Memory B cell (primary cell): Measurements from ENCODE around the gene TRPT1.

Source experiments
- ATAC-seq: fragments of 150-1000 bp; cut with Tn5 transposase; 2 replicates; pipeline ENCODE4 v1.10.0; 2021; ENCODE audit warnings: low read depth, mild to moderate bottlenecking, moderate library complexity
- DNase-seq, 2 donors: peaks; one replicate each; pipeline ENCODE4 v3.0.0; 2022; ENCODE audit warnings: low spot score in 2 of 2
- H3K27ac Mint-ChIP-seq: one replicate; pipeline ENCODE4 v1.8.0; 2022; ENCODE audit warnings: mild to moderate bottlenecking, moderate library complexity, mixed read lengths
- H3K27me3 Mint-ChIP-seq: one replicate; pipeline ENCODE4 v1.8.0; 2022; ENCODE audit warnings: mixed read lengths
- H3K36me3 Mint-ChIP-seq: one replicate; pipeline ENCODE4 v1.8.0; 2022; ENCODE audit warnings: mild to moderate bottlenecking, mixed read lengths
- H3K4me1 Mint-ChIP-seq: one replicate; pipeline ENCODE4 v1.8.0; 2022; ENCODE audit warnings: mixed read lengths
- H3K4me3 Mint-ChIP-seq: one replicate; pipeline ENCODE4 v1.8.0; 2022; ENCODE audit warnings: mild to moderate bottlenecking, moderate library complexity, mixed read lengths
- H3K9me3 Mint-ChIP-seq: one replicate; pipeline ENCODE4 v1.8.0; 2022; ENCODE audit warnings: mixed read lengths

Gene TRPT1, protein sequence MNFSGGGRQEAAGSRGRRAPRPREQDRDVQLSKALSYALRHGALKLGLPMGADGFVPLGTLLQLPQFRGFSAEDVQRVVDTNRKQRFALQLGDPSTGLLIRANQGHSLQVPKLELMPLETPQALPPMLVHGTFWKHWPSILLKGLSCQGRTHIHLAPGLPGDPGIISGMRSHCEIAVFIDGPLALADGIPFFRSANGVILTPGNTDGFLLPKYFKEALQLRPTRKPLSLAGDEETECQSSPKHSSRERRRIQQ

GRCh38 chr11:64225608-64226506 is at the start of gene TRPT1, which contains the start of gene NUDT22:
TSS of gene TRPT1 (minus strand) at chr11:64226186. CDS start at chr11:64225860, 326 bp downstream.
TSS of gene NUDT22 (plus strand) at chr11:64226274. CDS start at chr11:64226653, 379 bp downstream.
- no peaks in the 10 kb centered on the region for H3K9me3 Mint-ChIP-seq
- peak within 1 kb of the TSS; percentile 94 for H3K4me3 Mint-ChIP-seq
- no peaks in the 10 kb centered on the region for H3K27me3 Mint-ChIP-seq
- H3K27ac Mint-ChIP-seq = peak within 1 kb of the TSS; percentile 89
- DNase-seq (peak; percentile 86 to 88), ATAC-seq (peak; percentile 62)
- peaks cover 2% of the 10 kb centered on the region for H3K36me3 Mint-ChIP-seq
- peaks cover 29% of the 10 kb centered on the region for H3K4me1 Mint-ChIP-seq

GRCh38 chr11:64275031-64275800 is 49.2 kb upstream of the TRPT1 start:
- H3K27me3 Mint-ChIP-seq = no peaks in the 10 kb centered on the region
- H3K36me3 Mint-ChIP-seq = peaks cover 5% of the 10 kb centered on the region
- no peak overlapping the region for H3K4me3 Mint-ChIP-seq
- H3K4me1 Mint-ChIP-seq = peaks cover 4% of the 10 kb centered on the region
- no peaks in the 10 kb centered on the region for H3K9me3 Mint-ChIP-seq
- H3K27ac Mint-ChIP-seq = no peak overlapping the region
- DNase-seq = no peak
- no peak for ATAC-seq

DNA sequence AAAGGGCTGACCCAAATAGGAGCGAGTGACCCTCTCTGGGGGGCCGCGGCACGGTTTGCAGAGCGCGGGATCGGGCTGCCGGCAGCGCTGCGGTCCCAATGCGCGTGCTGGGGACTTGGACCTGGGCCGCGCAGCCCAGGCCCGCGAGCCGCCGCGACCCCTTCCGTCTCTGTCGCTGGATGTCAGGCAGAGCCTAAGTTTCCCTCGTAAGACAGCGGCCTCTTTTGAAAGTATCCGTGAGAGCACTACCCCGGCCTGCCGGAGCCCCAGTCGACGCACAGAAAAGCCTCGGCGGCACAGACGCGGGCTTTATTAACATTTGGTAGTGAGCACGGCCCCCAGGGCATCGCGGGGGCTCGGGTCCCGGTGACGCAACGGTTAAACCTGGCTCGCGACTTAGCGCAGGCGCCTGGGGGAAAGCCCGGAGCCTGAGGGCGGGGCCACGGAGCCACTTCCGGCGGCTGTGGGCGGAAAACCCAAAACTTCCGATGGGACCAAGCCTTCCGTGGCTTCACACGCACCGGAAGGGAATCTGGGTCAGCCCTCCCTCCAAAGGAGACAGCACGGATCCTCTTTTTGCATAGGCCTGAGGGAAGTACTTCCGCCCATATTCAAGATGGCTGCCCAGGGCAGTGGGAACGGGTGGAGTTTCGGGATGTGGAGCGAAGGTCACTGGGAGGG is 43.7 kb upstream of the TRPT1 start:
- ATAC-seq = peak; percentile 70
- H3K27me3 Mint-ChIP-seq = no peaks in the 10 kb centered on the region
- H3K4me1 Mint-ChIP-seq = peaks cover 13% of the 10 kb centered on the region
- no peaks in the 10 kb centered on the region for H3K36me3 Mint-ChIP-seq
- peak overlapping the region; percentile 97 for H3K4me3 Mint-ChIP-seq
- H3K9me3 Mint-ChIP-seq = no peaks in the 10 kb centered on the region
- peak; percentile 88 to 91 for DNase-seq
- H3K27ac Mint-ChIP-seq = peak overlapping the region; percentile 95

DNA sequence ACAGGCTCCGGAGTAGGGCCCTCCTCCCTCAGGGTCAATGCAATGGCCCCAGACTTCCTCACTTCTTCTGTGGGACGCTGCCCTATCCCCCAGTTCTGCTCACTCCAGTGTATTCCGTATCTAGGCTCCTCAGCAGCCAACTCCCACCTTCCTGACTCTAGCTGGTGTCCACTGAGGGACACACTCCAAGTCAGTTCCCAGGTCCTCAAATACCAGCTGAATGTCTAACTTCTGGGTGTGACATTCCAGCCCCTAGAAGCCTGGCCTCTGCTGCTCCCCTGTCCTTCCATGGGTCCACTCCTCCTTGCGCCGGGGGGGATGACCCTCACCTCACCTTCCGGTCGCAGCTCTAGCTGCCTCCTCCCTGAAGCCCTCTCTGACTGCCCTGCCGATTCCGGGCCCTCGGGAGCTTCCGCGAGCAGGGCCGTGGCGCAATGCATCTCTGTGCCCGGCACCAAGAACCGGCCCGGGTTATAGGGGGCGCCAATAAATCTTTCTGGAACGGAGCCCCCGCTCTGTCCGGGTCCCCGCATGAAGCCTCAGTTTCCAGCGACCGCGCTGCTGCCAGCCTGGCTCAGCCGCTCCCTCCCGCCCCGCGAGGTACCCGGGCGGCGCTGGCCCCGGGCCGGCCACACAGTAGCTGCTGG is 43.0 kb upstream of the TRPT1 start:
- ATAC-seq (no peak), DNase-seq (no peak)
- H3K9me3 Mint-ChIP-seq = no peaks in the 10 kb centered on the region
- H3K36me3 Mint-ChIP-seq = no peaks in the 10 kb centered on the region
- peak overlapping the region; percentile 95 for H3K27ac Mint-ChIP-seq
- peaks cover 13% of the 10 kb centered on the region for H3K4me1 Mint-ChIP-seq
- H3K4me3 Mint-ChIP-seq = peak overlapping the region; percentile 97
- H3K27me3 Mint-ChIP-seq = no peaks in the 10 kb centered on the region

- Mint-ChIP-seq H3K9me3 (no peaks in the 10 kb centered on the region), H3K4me3 (peak overlapping the region; percentile 97), H3K27me3 (no peaks in the 10 kb centered on the region), H3K36me3 (no peaks in the 10 kb centered on the region), H3K27ac (peak overlapping the region; percentile 95), H3K4me1 (peaks cover 13% of the 10 kb centered on the region)
- ATAC-seq (no peak), DNase-seq (no peak)
Observed at GRCh38 chr11:64268025-64268892, 42.3 kb upstream of the TRPT1 start.

DNA sequence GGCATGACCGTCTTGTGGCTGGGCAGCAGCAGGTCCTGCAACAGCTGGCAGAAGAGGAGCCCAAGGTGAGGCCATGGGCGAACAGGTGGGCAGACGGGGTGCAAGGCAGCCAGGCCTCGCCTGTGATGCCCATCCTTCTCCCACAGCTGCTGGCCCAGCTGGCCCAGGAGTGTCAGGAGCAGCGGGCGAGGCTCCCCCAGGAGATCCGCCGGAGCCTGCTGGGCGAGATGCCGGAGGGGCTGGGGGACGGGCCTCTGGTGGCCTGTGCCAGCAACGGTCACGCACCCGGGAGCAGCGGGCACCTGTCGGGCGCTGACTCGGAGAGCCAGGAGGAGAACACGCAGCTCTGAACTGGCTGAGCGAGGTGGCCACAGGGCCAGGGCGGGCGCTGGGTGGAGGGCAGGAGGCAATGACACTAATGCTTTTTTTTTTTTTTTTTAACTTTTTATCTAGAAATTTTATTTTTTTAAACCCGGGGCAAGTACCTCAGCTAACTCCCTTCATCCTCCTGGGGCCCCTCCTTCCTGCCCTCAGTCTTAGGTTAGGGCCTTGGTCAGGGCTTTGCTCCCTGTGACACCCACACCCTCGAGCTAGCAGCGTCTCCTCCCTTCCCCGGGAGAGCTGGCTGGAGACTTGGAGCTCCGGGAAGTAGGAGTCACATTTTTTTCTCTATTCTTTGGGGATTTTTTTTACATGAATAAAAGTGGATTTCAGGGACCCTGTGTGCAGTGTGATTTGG is 41.4 kb upstream of the TRPT1 start:
- DNase-seq = no peak
- H3K4me3 Mint-ChIP-seq = peak overlapping the region; percentile 46
- peaks cover 2% of the 10 kb centered on the region for H3K36me3 Mint-ChIP-seq
- no peaks in the 10 kb centered on the region for H3K9me3 Mint-ChIP-seq
- H3K4me1 Mint-ChIP-seq = peaks cover 13% of the 10 kb centered on the region
- ATAC-seq = no peak
- no peaks in the 10 kb centered on the region for H3K27me3 Mint-ChIP-seq
- no peak overlapping the region for H3K27ac Mint-ChIP-seq

DNA sequence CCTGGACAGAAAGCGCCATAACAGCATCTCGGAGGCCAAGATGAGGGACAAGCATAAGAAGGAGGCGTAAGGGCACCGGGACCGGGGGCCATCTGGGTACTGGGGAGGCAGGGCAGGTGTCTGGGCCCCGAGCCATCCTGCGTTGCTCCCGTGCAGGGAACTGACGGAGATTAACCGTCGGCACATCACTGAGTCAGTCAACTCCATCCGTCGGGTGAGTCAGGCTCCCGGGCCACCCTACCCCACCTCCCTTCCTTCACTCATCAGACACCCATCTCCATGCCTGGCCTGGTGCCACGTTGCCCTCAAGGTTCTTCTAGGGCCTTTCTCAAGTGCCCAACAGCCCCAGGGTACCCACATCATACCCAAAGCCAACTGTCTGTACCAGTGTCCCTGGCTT is 40.4 kb upstream of the TRPT1 start:
- Mint-ChIP-seq H3K27ac (no peak overlapping the region), H3K27me3 (no peaks in the 10 kb centered on the region), H3K4me3 (no peak overlapping the region), H3K36me3 (peaks cover 4% of the 10 kb centered on the region), H3K9me3 (no peaks in the 10 kb centered on the region), H3K4me1 (peaks cover 13% of the 10 kb centered on the region)
- no peak for ATAC-seq
- no peak for DNase-seq

- DNase-seq (no peak), ATAC-seq (no peak)
- H3K27me3 Mint-ChIP-seq = no peaks in the 10 kb centered on the region
- H3K4me3 Mint-ChIP-seq = no peak overlapping the region
- no peak overlapping the region for H3K27ac Mint-ChIP-seq
- peaks cover 4% of the 10 kb centered on the region for H3K36me3 Mint-ChIP-seq
- H3K9me3 Mint-ChIP-seq = no peaks in the 10 kb centered on the region
- peaks cover 9% of the 10 kb centered on the region for H3K4me1 Mint-ChIP-seq
Observed at GRCh38 chr11:64265176-64266160, 39.5 kb upstream of the TRPT1 start.

DNA sequence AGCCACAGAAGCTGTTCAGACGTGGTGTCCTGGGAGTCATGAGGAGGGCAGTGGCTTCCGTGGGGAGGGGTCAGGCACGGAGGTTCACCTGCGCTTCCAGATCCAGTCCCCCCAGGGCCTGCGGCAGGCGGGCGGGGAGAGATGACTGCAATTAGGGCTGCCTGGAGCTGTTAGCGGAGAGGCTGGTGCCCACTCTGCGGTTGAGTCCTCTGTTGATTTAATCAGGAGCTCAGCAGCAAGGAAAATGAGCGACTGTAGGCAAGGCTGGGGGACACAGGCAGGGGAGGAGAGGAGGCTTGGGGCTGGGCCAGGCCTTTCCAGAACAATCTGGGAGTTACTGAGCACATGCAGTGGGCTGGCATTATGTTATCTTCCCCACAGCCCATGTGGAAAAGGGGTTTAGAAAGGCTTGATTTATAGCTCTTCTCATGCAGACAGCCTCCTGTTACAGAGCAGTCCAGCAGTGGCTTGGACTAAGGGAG is 38.4 kb upstream of the TRPT1 start:
- no peaks in the 10 kb centered on the region for H3K27me3 Mint-ChIP-seq
- no peak for DNase-seq
- peaks cover 17% of the 10 kb centered on the region for H3K4me1 Mint-ChIP-seq
- H3K27ac Mint-ChIP-seq = no peak overlapping the region
- peaks cover 14% of the 10 kb centered on the region for H3K36me3 Mint-ChIP-seq
- H3K4me3 Mint-ChIP-seq = no peak overlapping the region
- H3K9me3 Mint-ChIP-seq = no peaks in the 10 kb centered on the region
- ATAC-seq = no peak

GRCh38 chr11:64263947-64264317 is 37.9 kb upstream of the TRPT1 start:
- Mint-ChIP-seq H3K27me3 (no peaks in the 10 kb centered on the region), H3K9me3 (no peaks in the 10 kb centered on the region), H3K27ac (no peak overlapping the region), H3K4me1 (peaks cover 15% of the 10 kb centered on the region), H3K4me3 (no peak overlapping the region), H3K36me3 (peaks cover 16% of the 10 kb centered on the region)
- no peak for DNase-seq
- ATAC-seq = no peak
